Endothelial cell of hepatic sinusoid (primary cell): Measurements from ENCODE around the gene PHC3.
"Not testable (repeated sequence)": the region's sequence is repeated elsewhere in the genome, so short reads cannot be mapped to it uniquely, and the experiment has no call there.

Source experiments
- in situ Hi-C: cut with HindIII; loops from 2 replicates; pipeline ENCODE4 v1.10.0; 2017; ENCODE audit warnings: low sequenced_read_pairs

Gene PHC3

GRCh38 chr3:170137986-170138385, 43.5 kb downstream of the PHC3 start:
- in situ Hi-C loops: loop anchor here (5.0 to 10.0 kb wide), 2 partner anchors 54 to 87 kb away; partner anchors contain the start of gene PRKCI

- in situ Hi-C loops: loop anchor here (10.0 kb wide), 1 partner anchor 92 kb away; the partner anchor contains the start of gene PRKCI
Measured at GRCh38 chr3:170132335-170132734, 49.2 kb downstream of the PHC3 start.

- in situ Hi-C loops: loop anchor here (10.0 kb wide), 1 partner anchor 94 kb away; the partner anchor contains the start of gene PRKCI
Measured at GRCh38 chr3:170130532-170130931, 51.0 kb downstream of the PHC3 start.

DNA sequence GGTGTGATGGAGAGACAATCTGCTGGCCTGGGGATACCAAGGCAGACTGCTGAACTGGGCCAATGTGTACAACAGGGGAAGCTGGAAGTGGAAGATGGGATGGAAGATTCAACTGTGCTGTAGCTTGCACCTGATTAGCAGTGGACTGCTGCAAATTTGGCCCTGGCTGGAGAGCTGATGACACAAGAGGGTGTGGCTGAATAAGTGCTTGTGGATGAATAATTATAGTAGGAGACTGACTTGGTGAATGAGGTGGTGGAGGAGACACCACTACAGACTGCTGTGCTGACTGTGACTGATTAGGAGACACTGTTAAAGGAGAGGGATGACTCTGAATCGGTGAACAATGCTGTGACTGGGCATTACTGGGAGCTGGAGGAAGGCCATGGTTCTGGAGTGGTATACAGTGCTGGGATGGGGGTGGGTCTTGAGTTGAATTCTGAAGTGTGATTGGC, 52.5 kb downstream of the PHC3 start:
- in situ Hi-C loops: no loop called here

DNA sequence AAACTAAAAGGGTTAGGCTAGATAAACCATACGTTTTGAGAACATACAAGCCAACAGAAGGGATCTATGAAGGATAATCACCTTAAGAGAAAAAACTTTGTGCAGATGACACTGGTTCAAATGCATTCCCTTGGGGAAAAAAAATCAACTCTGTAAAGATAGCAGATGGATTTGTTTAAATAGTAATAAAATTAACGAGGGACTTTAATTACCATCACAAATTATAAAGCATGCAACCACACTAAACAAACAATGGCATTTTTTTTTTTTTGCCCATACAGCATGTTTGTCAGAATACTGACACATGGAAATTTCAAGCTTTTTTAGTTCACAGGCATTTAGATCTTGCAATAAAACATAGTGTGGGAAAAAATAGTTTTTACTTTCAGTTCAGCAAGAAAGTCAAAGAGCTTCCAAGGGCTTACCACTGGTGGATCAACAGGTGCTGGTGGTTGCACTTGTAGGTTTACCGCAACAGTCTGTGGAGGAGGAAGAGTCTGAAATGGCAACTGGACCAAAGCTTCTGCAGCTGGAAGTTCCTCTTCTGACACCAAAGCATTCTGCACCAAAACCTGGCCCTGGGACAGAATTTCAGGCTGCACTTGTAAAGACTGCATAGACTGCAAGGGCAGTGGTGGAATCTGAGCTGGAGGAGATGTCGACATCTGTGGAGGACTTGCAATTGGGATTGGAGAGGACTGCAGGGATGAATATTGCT, 53.1 kb downstream of the PHC3 start:
- in situ Hi-C loops: no loop called here

DNA sequence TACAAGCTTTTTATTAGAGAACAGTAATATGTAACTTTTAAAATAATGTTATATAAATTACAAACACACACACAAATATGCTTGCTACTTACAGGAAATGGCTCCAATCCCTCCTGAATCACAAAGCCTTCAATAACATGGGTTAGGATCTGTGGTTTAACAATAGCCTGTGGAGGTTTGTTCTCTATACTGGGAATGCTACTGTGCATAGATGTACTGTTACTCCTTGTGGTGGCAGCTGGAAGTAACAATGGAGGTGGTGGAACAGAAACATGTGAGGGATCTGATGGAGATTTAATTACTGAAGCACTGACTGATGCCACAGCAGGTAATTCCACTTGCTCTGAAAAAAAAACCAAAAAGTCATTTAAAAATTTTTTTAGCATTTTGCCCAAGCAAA, 64.4 kb downstream of the PHC3 start:
- in situ Hi-C loops: no loop called here

DNA sequence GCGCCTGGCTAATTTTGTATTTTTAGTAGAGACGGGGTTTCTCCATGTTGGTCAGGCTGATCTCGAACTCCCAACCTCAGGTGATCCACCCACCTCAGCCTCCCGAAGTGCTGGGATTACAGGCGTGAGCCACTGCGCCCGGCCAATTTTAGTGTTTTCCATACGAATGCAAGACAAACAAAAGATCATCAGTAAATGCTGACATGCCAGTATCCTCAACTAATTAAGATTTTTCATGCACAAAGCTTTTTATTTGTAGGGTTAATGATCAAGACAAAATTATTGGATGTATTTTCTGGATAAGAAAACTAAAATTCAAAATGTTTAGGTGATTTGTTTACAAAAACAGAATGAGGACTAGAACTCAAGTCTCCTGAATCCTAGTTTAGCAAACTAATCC, 67.4 kb downstream of the PHC3 start:
- in situ Hi-C loops: not testable (repeated sequence)

- in situ Hi-C loops: no loop called here
Measured at GRCh38 chr3:170111147-170111771, 70.3 kb downstream of the PHC3 start.

- in situ Hi-C loops: no loop called here
Measured at GRCh38 chr3:170109579-170110293, 71.8 kb downstream of the PHC3 start.

DNA sequence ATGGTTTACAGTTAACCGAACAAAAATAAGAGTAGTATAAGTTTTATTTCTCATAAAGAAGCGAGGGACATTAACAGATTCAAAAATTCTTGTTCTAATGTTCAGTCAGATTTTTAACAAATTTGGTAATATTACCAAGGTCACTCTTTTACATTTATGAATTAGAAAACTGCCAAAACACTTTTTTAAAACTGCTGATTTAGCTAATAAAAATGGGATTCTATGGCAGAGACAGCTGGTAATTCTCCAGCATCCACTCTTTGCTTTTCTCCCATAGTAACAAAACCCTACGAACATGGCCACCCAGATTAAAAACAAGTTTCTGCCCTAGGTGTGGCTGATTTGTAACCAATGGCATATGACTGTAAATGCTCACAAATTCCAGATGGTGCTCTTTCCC, 72.6 kb downstream of the PHC3 start:
- in situ Hi-C loops: no loop called here

- in situ Hi-C loops: no loop called here
Measured at GRCh38 chr3:170107941-170108340, 73.6 kb downstream of the PHC3 start.

DNA sequence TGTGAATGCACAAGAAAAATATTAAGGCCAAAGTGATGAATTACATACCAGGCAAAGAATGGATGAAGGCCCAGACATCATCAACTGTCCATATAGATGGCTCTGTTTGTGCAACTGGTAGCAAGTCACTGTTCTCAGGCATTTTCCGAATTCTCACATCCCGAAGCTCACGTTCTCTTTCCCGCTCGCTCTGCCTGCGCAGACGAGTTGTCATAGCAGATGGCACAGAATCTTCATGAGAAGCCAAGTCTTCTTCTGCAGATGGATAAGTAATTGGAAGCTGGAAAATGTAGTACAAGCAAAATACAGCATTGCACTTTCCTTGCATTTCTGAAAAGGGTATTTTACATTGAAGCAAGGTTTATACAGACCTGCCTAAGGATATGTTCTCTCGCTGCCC, 79.1 kb downstream of the PHC3 start:
- in situ Hi-C loops: no loop called here

DNA sequence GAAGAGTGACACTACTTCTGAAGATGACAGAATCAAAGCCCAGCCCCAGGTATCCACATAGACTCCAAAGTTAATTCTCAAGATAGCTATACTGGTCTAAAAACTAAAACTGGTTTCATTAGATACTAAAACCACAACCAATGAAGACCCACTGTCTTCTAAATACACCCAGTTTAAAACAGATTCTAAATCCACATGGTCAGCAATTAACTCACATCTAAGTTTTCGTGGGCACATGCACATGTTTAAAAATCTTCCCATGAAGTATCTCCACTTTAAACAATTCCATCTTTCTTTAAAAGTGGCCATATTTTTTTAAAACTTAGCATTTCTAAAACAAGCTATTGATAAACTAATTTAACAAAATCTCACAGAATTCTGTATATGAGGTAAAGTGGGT, 80.6 kb downstream of the PHC3 start:
- in situ Hi-C loops: no loop called here

GRCh38 chr3:170098753-170099152, 82.8 kb downstream of the PHC3 start:
- in situ Hi-C loops: no loop called here

- in situ Hi-C loops: no loop called here
Measured at GRCh38 chr3:170096342-170096741, 85.2 kb downstream of the PHC3 start.

DNA sequence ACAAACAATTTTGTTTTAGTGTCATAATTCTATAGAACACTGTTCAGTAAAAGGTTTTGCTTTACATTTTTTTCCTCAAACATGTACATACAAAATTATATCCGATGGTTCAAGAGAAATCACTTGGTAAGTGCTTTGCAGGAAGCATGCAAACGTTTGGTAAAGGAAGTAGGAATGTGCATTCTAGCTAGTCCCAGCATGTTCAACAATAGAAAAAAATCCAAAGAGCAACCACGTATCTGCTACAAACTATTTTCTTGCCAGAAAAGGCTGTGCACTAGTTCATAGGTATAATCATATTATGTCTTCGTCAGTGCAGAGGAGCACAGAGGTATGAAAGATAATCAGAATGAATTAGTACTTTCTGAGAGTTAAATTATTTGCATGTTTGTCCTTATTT, 85.8 kb downstream of the PHC3 start:
- in situ Hi-C loops: no loop called here

DNA sequence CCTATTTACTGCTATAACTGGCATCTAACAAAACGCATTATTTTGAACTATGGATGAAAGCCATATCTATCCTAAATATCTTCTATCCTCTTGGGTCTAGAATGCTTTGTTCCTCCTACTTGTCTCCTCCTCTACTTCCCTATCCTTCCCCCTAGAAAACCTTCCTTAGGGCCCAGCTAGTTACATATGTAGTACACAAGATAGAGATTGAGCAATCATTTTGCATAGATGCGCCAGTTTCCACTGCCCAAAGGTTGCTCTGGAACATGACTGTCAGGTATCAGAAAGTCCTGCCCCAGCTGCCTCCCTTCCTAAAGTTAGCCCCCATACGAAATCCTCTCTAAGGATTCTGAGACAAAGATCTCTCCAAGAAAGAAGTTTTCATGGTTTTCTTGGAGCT, 88.6 kb downstream of the PHC3 start:
- in situ Hi-C loops: no loop called here

GRCh38 chr3:170090601-170090981, 90.9 kb downstream of the PHC3 start:
- in situ Hi-C loops: no loop called here

DNA sequence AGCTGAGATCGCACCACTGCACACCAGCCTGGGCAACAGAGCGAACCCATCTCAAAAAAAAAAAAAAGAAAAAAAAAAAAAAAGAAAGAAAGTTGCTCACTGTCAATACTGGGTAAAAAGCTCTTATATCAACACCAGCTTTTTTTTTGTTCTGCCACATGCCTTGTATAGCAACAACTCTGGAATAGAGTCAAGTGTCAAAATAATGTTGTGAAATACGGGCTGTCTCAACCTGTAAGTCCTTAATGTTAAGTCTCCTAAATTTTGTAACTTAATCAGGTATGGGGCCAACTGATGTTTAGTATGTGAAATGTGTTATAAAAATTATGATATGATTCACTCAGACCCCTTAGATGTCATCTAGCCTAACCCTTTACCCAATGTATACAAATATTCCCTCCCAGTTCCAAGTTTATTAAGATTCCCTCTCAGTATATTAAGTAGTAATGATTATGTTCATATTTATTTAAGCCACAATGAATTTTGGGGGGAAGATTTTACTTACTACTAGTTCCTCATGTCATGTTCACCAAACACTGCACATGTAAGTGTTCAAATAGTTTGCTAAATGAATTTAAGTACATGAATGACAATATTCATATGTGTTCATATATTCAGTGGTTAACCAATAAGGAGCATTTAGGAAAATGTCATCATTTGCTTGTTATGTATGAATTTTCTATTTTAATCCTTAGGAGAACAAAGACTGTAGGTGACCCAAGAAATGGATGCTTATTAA, 91.5 kb downstream of the PHC3 start:
- in situ Hi-C loops: no loop called here

DNA sequence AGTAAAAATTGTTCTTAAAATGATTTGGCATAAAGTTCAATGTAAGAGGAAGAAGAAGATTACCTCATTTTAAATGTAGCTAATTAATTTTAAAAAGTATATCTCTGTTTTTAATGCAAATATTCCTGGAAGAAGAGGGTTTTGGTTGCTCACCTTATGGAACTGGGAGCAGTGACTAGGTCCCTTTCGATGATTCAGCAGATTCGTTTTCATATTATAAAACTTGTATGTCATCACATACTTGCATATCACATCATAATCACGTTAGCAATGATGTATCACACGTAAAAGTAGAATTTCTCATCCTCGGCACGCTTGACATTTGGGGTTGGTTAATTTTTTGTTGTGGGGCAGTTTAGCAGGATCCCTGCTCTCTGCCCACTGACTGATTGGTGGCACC, 96.1 kb downstream of the PHC3 start:
- in situ Hi-C loops: no loop called here

DNA sequence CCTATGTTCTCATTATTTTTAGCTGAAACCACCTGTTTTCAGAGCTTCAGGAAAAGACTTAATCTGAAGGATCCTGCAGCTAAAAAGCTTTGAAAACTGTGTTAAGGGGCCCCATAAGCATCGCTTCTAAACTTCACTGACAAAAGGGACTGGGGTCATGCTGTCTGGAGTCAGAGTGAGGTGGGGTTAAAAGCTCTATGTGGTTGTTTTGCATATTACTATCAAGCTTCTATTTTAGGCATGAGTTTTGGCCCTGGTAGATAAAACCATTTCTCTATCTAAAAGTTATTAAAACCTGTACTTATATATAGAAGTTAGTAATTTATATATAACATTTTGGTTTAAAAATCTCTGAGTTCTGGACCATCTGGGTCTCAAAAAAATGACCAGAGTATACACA, 98.2 kb downstream of the PHC3 start:
- in situ Hi-C loops: loop anchor here (5.0 kb wide), 1 partner anchor 96 kb away; no protein-coding TSS in a partner anchor
